GM12864 (cell line): Measurements from ENCODE around the gene GPR150.

Experiments
- DNase-seq: peaks from one replicate; pipeline ENCODE4 v3.0.0-alpha.2; 2011; ENCODE audit warnings: low read depth
- H3K4me3 ChIP-seq: 2 replicates; pipeline ENCODE4 v1.5.1; 2011; ENCODE audit warnings: mild to moderate bottlenecking, low read depth, low read length, control low read depth
- CTCF ChIP-seq: IDR thresholded peaks from 2 replicates; pipeline ENCODE4 v1.5.1; 2011; ENCODE audit warnings: low read depth, mild to moderate bottlenecking, moderate library complexity, low read length, control low read depth, inconsistent platforms; ENCODE audit errors: missing control alignments

Gene GPR150

GRCh38 chr5:95669540-95669939 lies 49.7 kb downstream of the GPR150 start:
- no peak overlapping the region for H3K4me3 ChIP-seq
- TF ChIP-seq CTCF, result no peak
- DNase-seq, result no peak

GRCh38 chr5:95669985-95670384 lies 50.1 kb downstream of the GPR150 start:
- TF ChIP-seq CTCF, result no peak
- H3K4me3 ChIP-seq, result no peak overlapping the region
- DNase-seq, result no peak

- TF ChIP-seq CTCF, result no peak
- no peak for DNase-seq
- H3K4me3 ChIP-seq, result no peak overlapping the region
Observed at GRCh38 chr5:95670568-95670967, 50.7 kb downstream of the GPR150 start.
